ENCODE data around the gene LPIN3.
"Not testable (repeated sequence)": the region's sequence is repeated elsewhere in the genome, so short reads cannot be mapped to it uniquely, and the experiment has no call there.

GRCh38 chr20:41312009-41312408 lies 28.6 kb upstream of the LPIN3 start:
- not testable (repeated sequence) for TF ChIP-seq CTCF (conservative IDR thresholded peaks at IDR 0.05; ENCODE audit: low read depth, low read length); EZH2 (IDR thresholded peaks at IDR 0.05; ENCODE audit: low read length, unreplicated experiment); EZH2phosphoT487 (IDR thresholded peaks at IDR 0.05; ENCODE audit: borderline replicate concordance, low read length)

Data from PC-3 (cell line).